A549 (cell line): ENCODE data around the gene ADTRP. TPM values are rescaled to one million over a fixed set of nuclear protein-coding genes. Genes with fewer than 3 reads are reported as not detected.
"Not testable (repeated sequence)": the region's sequence is repeated elsewhere in the genome, so short reads cannot be mapped to it uniquely, and the experiment has no call there.

Experiments
- ATAC-seq, 2 experiments: fragments of 200-7000 bp in 1 of 2; fragments of >200 bp in 1 of 2; cut with Nextera tagmentation in 1 of 2; cut with Tn5 transposase in 1 of 2; 3 replicates each; pipeline versions ENCODE4 v1.8.0 to v1.9.1; 2018 to 2020; ENCODE audit warnings: mild to moderate bottlenecking in 1 of 2, moderate library complexity in 1 of 2
- CTCF ChIA-PET: fragments of 300-600 bp; sonication (Branson Sonifier 250); formaldehyde crosslinking; extraction: SDS; loops from one replicate; lab custom pipeline; 2021; ENCODE audit warnings: antibody characterized with exemption, inconsistent platforms; lab: Yijun Ruan, JAX
- POLR2A ChIA-PET: fragments of 350-600 bp; formaldehyde crosslinking; extraction: SDS; loops from one replicate; lab custom pipeline; 2021; ENCODE audit warnings: antibody characterized with exemption, inconsistent platforms; lab: Yijun Ruan, JAX
- DNase-seq, 2 experiments: peaks; one replicate each; pipeline versions ENCODE4 v3.0.0 to v3.0.0-alpha.2; 2011 to 2016; ENCODE audit warnings: low read depth in 1 of 2, low spot score in 1 of 2
- FAIRE-seq: peaks from 2 replicates; lab custom pipeline; 2011; peaks lifted over from hg19 to GRCh38; lab: Jason Lieb, UNC
- H3K27ac ChIP-seq, 2 experiments: fragments of >200 bp; sonication (Bioruptor Twin); formaldehyde crosslinking; 3 replicates each; pipeline ENCODE4 v1.5.1; 2016 to 2017
- H3K4me1 ChIP-seq: fragments of >200 bp; sonication (Bioruptor Twin); formaldehyde crosslinking; 3 replicates; pipeline ENCODE4 v1.6.1; 2016
- H3K4me2 ChIP-seq: fragments of >200 bp; sonication (Bioruptor Twin); formaldehyde crosslinking; 3 replicates; pipeline ENCODE4 v1.6.1; 2016
- H3K4me3 ChIP-seq: fragments of >200 bp; sonication (Bioruptor Twin); formaldehyde crosslinking; 3 replicates; pipeline ENCODE4 v1.5.1; 2016
- H3K9me3 ChIP-seq: fragments of >200 bp; sonication (Bioruptor Twin); formaldehyde crosslinking; 3 replicates; pipeline ENCODE4 v1.6.1; 2016
- BHLHE40 ChIP-seq: IDR thresholded peaks from 2 replicates; pipeline ENCODE4 v1.6.1; 2012; ENCODE audit warnings: low read depth, low read length, inconsistent platforms
- CBX8 ChIP-seq: fragments of 200-600 bp; sonication (generic); IDR thresholded peaks from 2 replicates; pipeline ENCODE4 v1.6.1; 2016
- CEBPB ChIP-seq, 2 experiments: fragments of >200 bp in 1 of 2; sonication (Bioruptor Twin) in 1 of 2; formaldehyde crosslinking in 1 of 2; IDR thresholded peaks; 2 replicates each; pipeline ENCODE4 v1.6.1; 2012 to 2016
- EHMT2 ChIP-seq: fragments of 200-600 bp; sonication (generic); IDR thresholded peaks from 2 replicates; pipeline ENCODE4 v1.6.1; 2016; ENCODE audit warnings: antibody characterized with exemption, low read depth, mild to moderate bottlenecking, moderate library complexity
- EP300 ChIP-seq, 2 experiments: fragments of >200 bp; sonication (Bioruptor Twin); formaldehyde crosslinking; IDR thresholded peaks; 2 replicates in 1 of 2; 3 replicates in 1 of 2; pipeline ENCODE4 v1.6.1; 2016 to 2017
- ESRRA ChIP-seq: fragments of 150-350 bp; IDR thresholded peaks from 2 replicates; pipeline ENCODE4 v1.6.1; 2014; ENCODE audit warnings: mild to moderate bottlenecking, low read length, borderline replicate concordance
- FOSB ChIP-seq: fragments of 250-450 bp; sonication (Bioruptor Pico); IDR thresholded peaks from 2 replicates; pipeline ENCODE4 v1.5.0; 2020; ENCODE audit warnings: mild to moderate bottlenecking, moderate library complexity
- HDAC2 ChIP-seq: fragments of 200-600 bp; sonication (generic); IDR thresholded peaks from 2 replicates; pipeline ENCODE4 v1.6.1; 2016
- HMGXB4 ChIP-seq: fragments of 250-450 bp; sonication (Bioruptor Pico); IDR thresholded peaks from 2 replicates; pipeline ENCODE4 v1.5.0; 2021; ENCODE audit warnings: mild to moderate bottlenecking, moderate library complexity, borderline replicate concordance
- KDM1A ChIP-seq: fragments of 200-600 bp; sonication (generic); IDR thresholded peaks from 2 replicates; pipeline ENCODE4 v1.6.1; 2016; ENCODE audit warnings: low read depth, mild to moderate bottlenecking
- KDM5A ChIP-seq: fragments of 200-600 bp; sonication (generic); IDR thresholded peaks from 2 replicates; pipeline ENCODE4 v1.6.1; 2016; ENCODE audit warnings: antibody characterized with exemption, mild to moderate bottlenecking
- MAFK ChIP-seq: fragments of 450-650 bp; IDR thresholded peaks from 2 replicates; pipeline ENCODE4 v1.6.1; 2014; ENCODE audit not compliant: partially characterized antibody
- REST ChIP-seq: fragments of 200-600 bp; sonication (generic); IDR thresholded peaks from 2 replicates; pipeline ENCODE4 v1.6.1; 2016; ENCODE audit warnings: antibody characterized with exemption, mild to moderate bottlenecking, moderate library complexity
- ZC3H11A ChIP-seq: fragments of 450-650 bp; IDR thresholded peaks from 2 replicates; pipeline ENCODE4 v1.6.1; 2014; ENCODE audit warnings: antibody characterized with exemption, mild to moderate bottlenecking
- ZSCAN20 ChIP-seq: fragments of 250-450 bp; sonication (Bioruptor Pico); IDR thresholded peaks from 2 replicates; pipeline ENCODE4 v1.8.0; 2022; ENCODE audit warnings: mild to moderate bottlenecking, moderate library complexity
- WGBS: methylation state at CpG from one replicate; pipeline ENCODE4 v1.1.6; 2017; ENCODE audit errors: missing lambda C conversion rate; 5-methylcytosine and 5-hydroxymethylcytosine counted together
- polyA plus RNA-seq, 4 experiments: library from polyadenylated mRNA; depleted of rRNA in 3 of 4; stranded (reverse); fragments of >200 nt; fragmentation: RNase III in 1 of 4; extraction: RNeasy Plus Mini Kit Qiagen cat#74134 plus additional on column Dnase treatment in 1 of 4; gene quantifications; 2 replicates in 3 of 4; 3 replicates in 1 of 4; pipeline ENCODE4 v1.2.3, GENCODE V29; 2011 to 2017

ADTRP gene
- polyA plus RNA-seq, 2 of the 4 experiments (the other 2 are of a cell fraction) = 0.57 to 0.59 TPM

GRCh38 chr6:11683871-11684270 is 94.7 kb downstream of the ADTRP start:
- Histone ChIP-seq H3K4me2 (no peak overlapping the region), H3K4me3 (no peak overlapping the region), H3K9me3 (peaks cover 8% of the 10 kb centered on the region; the same call in 2 of the 3 replicates), H3K27ac (no peak overlapping the region; a peak in 1 of 6 replicates), H3K4me1 (peaks cover 22% of the 10 kb centered on the region)
- ChIA-PET POLR2A (no interaction called here), CTCF (no interaction called here)
- DNase-seq = no peak
- 89% methylated on average over 2 of the region's 2 CpGs for WGBS
- TF ChIP-seq EHMT2 = no peak
- no peak for TF ChIP-seq HDAC2
- TF ChIP-seq REST = no peak
- TF ChIP-seq ZSCAN20 (CRISPR knock-in tag) = no peak
- FAIRE-seq = no peak
- ATAC-seq = no peak

- TF ChIP-seq KDM5A (no peak), CBX8 (no peak), CEBPB (IDR thresholded peaks at IDR 0.05) (peak in 1 of 2 experiments; percentile 55; a peak in 1 of 4 replicates)
- DNase-seq (no peak), FAIRE-seq (no peak), ATAC-seq (no peak)
- Histone ChIP-seq H3K9me3 (peaks cover 8% of the 10 kb centered on the region; the same call in 2 of the 3 replicates), H3K4me3 (no peak overlapping the region), H3K27ac (0 out of 6 replicates have a peak overlapping the region, but pooled peaks of 1 of the 2 experiments have one; percentile 1), H3K4me2 (no peak overlapping the region), H3K4me1 (peaks cover 22% of the 10 kb centered on the region)
- ChIA-PET POLR2A (no interaction called here), CTCF (no interaction called here)
- WGBS = 66% methylated on average over 3 of the region's 3 CpGs
Observed at GRCh38 chr6:11682561-11682975, 96.0 kb downstream of the ADTRP start.

GRCh38 chr6:11681770-11682169 is 96.8 kb downstream of the ADTRP start:
- H3K27ac ChIP-seq = no peak overlapping the region; a peak in 1 of 6 replicates
- ChIA-PET POLR2A (no interaction called here), CTCF (no interaction called here)
- peaks cover 8% of the 10 kb centered on the region; the same call in 2 of the 3 replicates for H3K9me3 ChIP-seq
- 64% methylated on average over 2 of the region's 2 CpGs for WGBS
- FAIRE-seq (no peak), ATAC-seq (no peak), DNase-seq (no peak)
- peaks cover 19% of the 10 kb centered on the region for H3K4me1 ChIP-seq
- H3K4me3 ChIP-seq = no peak overlapping the region
- TF ChIP-seq ZC3H11A (no peak), ESRRA (no peak), HMGXB4 (CRISPR knock-in tag) (no peak), KDM1A (no peak), FOSB (CRISPR knock-in tag) (no peak), EHMT2 (no peak)
- H3K4me2 ChIP-seq = no peak overlapping the region

- TF ChIP-seq MAFK (peak; percentile 52), BHLHE40 (no peak), EP300 (IDR thresholded peaks at IDR 0.05) (no peak)
- H3K4me3 ChIP-seq = no peak overlapping the region
- FAIRE-seq (no peak), ATAC-seq (no peak), DNase-seq (no peak)
- H3K4me1 ChIP-seq = peaks cover 15% of the 10 kb centered on the region
- POLR2A ChIA-PET = no interaction called here
- 96% methylated on average over 1 of the region's 1 CpG for WGBS
- H3K27ac ChIP-seq = no peak overlapping the region
- peaks cover 8% of the 10 kb centered on the region; the same call in 2 of the 3 replicates for H3K9me3 ChIP-seq
- CTCF ChIA-PET = no interaction called here
- no peak overlapping the region for H3K4me2 ChIP-seq
Observed at GRCh38 chr6:11681357-11681756, 97.2 kb downstream of the ADTRP start.

- H3K9me3 ChIP-seq, H3K27ac ChIP-seq, H3K4me1 ChIP-seq, POLR2A ChIA-PET, DNase-seq, H3K4me3 ChIP-seq, FAIRE-seq, ATAC-seq, H3K4me2 ChIP-seq: not testable (repeated sequence)
- CTCF ChIA-PET = interaction anchor here (1.2 kb wide), 1 partner anchor 25 kb away, joined by 4 read pairs; no protein-coding TSS in a partner anchor
- WGBS = 86% methylated on average over 7 of the region's 7 CpGs
Observed at GRCh38 chr6:11680479-11680878, 98.1 kb downstream of the ADTRP start.
